Muscle layer of colon (tissue), 2 donors: Measurements from ENCODE around the gene KSR1.

ENCODE experiments used
- H3K27ac ChIP-seq: one replicate; pipeline ENCODE4 v1.7.0; 2013; ENCODE audit warnings: low read depth, mild to moderate bottlenecking, low read length, moderate library complexity
- H3K27me3 ChIP-seq, 2 donors: one replicate each; pipeline ENCODE4 v1.7.0; 2013; ENCODE audit warnings: low read length in 2 of 2, mild to moderate bottlenecking in 2 of 2; ENCODE audit not compliant: insufficient read depth in 2 of 2, control insufficient read depth in 1 of 2
- H3K36me3 ChIP-seq: one replicate; pipeline ENCODE4 v1.7.0; 2013; ENCODE audit warnings: mild to moderate bottlenecking, low read length; ENCODE audit not compliant: insufficient read depth
- H3K4me1 ChIP-seq: one replicate; pipeline ENCODE4 v1.7.0; 2013; ENCODE audit warnings: mild to moderate bottlenecking, low read length; ENCODE audit not compliant: insufficient read depth
- H3K4me3 ChIP-seq, 2 donors: one replicate each; pipeline ENCODE4 v1.7.0; 2013; ENCODE audit warnings: low read length in 2 of 2, low read depth in 1 of 2, mild to moderate bottlenecking in 1 of 2, moderate library complexity in 1 of 2
- H3K9ac ChIP-seq: one replicate; pipeline ENCODE4 v1.7.0; 2013; ENCODE audit warnings: low read length
- H3K9me3 ChIP-seq: one replicate; pipeline ENCODE4 v1.7.0; 2013; ENCODE audit warnings: mild to moderate bottlenecking, low read length
- donor health status: abdominal sarcoma.
- donor health status: Adenocarcinoma of cecum.

KSR1 gene

DNA sequence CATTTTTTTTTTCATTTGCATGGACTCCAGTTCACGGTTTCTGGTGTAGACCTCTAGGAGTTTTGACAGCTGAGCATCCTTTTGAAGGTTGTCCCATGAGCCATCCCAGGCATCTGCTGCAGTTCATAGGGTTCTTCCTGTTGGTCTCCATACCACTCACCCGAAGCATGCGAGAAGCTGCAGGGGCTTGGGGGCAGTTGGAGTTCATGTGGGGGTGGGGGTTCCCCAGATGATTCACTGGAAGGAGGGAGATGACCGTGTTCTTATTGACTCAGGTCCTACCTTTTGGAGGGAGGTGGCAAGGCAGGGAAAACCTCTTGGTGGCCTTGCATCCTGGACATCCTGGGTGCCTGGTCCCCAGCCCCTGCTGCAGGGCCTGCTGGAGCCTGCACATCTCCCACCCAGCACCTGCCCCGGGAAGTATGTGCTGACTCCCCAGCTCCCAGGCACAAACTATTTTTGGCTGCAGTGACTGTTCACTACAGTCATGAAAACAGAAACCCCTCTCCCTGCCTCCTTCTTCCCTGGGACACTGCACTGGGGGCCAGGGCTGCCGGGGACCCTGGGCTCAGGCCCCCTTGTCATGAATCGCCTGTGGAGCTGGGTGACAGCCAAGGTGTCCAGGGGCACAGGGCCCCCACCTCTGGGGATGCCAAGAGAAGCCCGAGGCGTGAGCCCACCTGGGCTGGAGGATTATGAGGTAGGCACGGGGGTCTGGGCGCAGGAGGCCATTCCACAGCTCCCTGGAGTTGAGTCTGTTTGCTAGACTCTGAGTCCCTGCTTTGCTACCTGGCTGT, 109.8 kb downstream of the KSR1 start:
- no peaks in the 10 kb centered on the region for H3K27me3 ChIP-seq
- no peaks in the 10 kb centered on the region for H3K9me3 ChIP-seq
- H3K4me3 ChIP-seq, result no peak overlapping the region
- H3K27ac ChIP-seq, result no peak overlapping the region
- no peak overlapping the region for H3K9ac ChIP-seq
- no peaks in the 10 kb centered on the region for H3K36me3 ChIP-seq
- H3K4me1 ChIP-seq, result no peaks in the 10 kb centered on the region

- Histone ChIP-seq H3K27ac (no peak overlapping the region), H3K36me3 (no peaks in the 10 kb centered on the region), H3K9me3 (no peaks in the 10 kb centered on the region), H3K4me3 (no peak overlapping the region), H3K4me1 (no peaks in the 10 kb centered on the region), H3K9ac (no peak overlapping the region), H3K27me3 (no peaks in the 10 kb centered on the region)
Measured at GRCh38 chr17:27566671-27567562, 110.7 kb downstream of the KSR1 start.

GRCh38 chr17:27567563-27567859, 111.3 kb downstream of the KSR1 start:
- Histone ChIP-seq H3K27me3 (no peaks in the 10 kb centered on the region), H3K36me3 (no peaks in the 10 kb centered on the region), H3K27ac (no peak overlapping the region), H3K4me3 (no peak overlapping the region), H3K9ac (no peak overlapping the region), H3K9me3 (no peaks in the 10 kb centered on the region), H3K4me1 (no peaks in the 10 kb centered on the region)

GRCh38 chr17:27568216-27568615, 112.0 kb downstream of the KSR1 start:
- Histone ChIP-seq H3K4me1 (no peaks in the 10 kb centered on the region), H3K4me3 (no peak overlapping the region), H3K27ac (no peak overlapping the region), H3K9me3 (no peaks in the 10 kb centered on the region), H3K27me3 (no peaks in the 10 kb centered on the region), H3K36me3 (no peaks in the 10 kb centered on the region), H3K9ac (no peak overlapping the region)

DNA sequence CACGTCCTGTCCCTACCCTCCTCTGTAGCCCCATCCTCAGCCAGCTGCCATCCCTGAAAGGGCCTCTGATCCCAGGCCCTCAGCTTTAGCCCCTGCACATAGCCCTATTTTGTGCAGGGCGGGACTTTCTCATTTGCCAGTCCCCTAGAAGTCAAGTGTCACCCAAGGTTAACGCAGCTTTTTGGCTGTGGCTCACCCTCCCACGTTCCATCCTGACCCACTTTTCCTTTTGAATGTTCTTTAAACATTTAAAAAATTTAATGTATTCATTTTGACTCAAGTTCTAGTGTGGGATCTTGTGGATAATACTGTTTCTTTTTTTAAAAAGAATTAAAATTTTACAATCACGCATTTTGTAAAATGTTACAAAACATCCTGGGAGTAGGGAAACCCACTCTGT, 112.6 kb downstream of the KSR1 start:
- Histone ChIP-seq H3K9me3 (no peaks in the 10 kb centered on the region), H3K27ac (no peak overlapping the region), H3K27me3 (no peaks in the 10 kb centered on the region), H3K36me3 (no peaks in the 10 kb centered on the region), H3K9ac (no peak overlapping the region), H3K4me1 (no peaks in the 10 kb centered on the region), H3K4me3 (no peak overlapping the region)

GRCh38 chr17:27569257-27569722, 113.0 kb downstream of the KSR1 start:
- Histone ChIP-seq H3K27me3 (no peaks in the 10 kb centered on the region), H3K9me3 (no peaks in the 10 kb centered on the region), H3K4me3 (no peak overlapping the region), H3K27ac (no peak overlapping the region), H3K4me1 (no peaks in the 10 kb centered on the region), H3K36me3 (no peaks in the 10 kb centered on the region), H3K9ac (no peak overlapping the region)

DNA sequence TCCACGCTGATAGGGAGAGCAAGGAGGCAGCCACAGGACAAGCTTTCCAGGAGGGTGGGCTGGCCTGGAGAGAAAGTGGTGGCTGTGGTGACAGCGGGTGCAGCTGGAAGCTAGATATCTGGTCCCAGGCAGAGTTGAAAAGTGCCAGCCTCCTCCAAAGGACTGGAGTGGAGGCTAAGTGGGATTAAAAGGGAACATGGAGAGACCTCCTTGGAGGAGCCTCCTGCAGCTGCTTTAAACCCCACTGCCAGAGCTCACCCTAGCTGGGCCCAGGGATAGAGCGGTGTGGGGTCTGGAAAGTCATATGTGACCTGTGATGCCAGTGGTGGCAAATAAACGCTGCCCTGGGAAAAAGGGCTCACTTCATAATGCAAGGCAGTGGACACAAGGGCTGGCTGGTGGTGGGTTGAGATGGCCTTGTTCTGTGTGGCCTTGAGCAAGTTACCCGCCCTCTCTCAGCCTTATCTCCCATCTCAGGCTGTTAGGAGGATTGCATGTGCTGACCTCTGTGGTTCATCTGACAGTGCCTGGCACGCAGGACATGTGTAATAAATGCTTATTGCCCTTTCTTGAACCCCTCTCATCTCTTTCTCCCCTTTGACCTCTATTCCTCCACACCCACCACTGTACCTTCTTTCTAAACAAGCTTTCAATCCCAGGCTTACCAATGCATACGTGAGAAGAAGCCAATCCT, 113.8 kb downstream of the KSR1 start:
- H3K9me3 ChIP-seq, result no peaks in the 10 kb centered on the region
- no peak overlapping the region for H3K4me3 ChIP-seq
- H3K27ac ChIP-seq, result no peak overlapping the region
- no peaks in the 10 kb centered on the region for H3K36me3 ChIP-seq
- H3K4me1 ChIP-seq, result no peaks in the 10 kb centered on the region
- H3K27me3 ChIP-seq, result no peaks in the 10 kb centered on the region
- H3K9ac ChIP-seq, result no peak overlapping the region

DNA sequence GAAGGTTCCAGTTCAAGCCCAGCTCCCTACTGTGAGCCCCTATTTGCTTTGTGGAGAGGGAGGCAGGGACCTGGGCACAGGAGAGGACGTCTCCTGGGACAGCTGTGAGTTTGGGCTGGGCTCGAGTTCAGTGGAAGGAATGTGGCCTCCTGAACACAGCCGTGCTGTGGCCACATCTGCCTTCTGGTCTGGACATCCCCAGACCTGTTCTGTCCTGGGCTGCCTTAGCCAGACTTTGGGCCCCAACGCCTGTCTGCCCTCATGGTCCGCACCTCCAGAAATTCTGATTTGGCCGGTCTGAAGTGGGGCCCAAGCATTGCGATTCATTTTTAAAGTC, 114.3 kb downstream of the KSR1 start:
- Histone ChIP-seq H3K4me3 (no peak overlapping the region), H3K9me3 (no peaks in the 10 kb centered on the region), H3K4me1 (no peaks in the 10 kb centered on the region), H3K27me3 (no peaks in the 10 kb centered on the region), H3K36me3 (no peaks in the 10 kb centered on the region), H3K27ac (no peak overlapping the region), H3K9ac (no peak overlapping the region)

DNA sequence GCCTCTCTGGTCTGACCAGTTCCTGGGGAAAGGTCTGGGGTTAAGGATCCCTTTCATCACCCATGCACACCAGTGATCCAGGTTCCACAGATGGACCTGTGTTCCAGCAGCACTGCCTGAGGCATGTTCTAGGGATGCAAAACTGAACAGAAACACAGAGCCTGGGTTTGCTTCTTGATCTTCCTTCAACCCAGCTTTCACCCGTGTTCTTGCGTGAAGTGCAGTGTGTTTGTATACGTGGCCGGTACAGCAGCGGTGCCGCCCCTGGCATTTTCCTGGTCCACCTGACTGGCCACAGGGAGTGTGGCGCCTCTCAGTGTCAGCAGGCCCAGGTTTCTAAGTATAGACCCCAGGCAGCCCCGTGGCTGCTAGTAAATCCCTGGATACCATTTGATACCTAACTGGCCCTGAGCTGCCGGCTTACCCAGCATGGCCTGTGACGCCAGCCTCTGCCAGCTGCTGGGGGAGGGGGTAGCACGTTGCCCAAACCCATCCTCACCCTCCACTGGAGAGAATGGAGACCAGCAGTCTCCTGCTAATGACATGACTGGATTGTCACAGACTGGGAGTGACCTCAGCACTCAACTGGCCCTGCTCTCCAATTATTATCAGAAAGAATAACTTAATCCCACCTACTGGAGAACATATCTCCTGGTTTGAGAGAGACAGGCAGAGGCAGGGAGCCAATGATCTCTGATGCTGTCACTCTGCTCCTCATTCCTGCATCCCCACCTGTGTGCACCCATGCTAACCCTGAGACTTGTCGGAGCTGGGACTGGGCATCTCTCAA, 115.5 kb downstream of the KSR1 start:
- H3K36me3 ChIP-seq, result no peaks in the 10 kb centered on the region
- H3K9me3 ChIP-seq, result no peaks in the 10 kb centered on the region
- H3K4me1 ChIP-seq, result peaks cover 3% of the 10 kb centered on the region
- no peak overlapping the region for H3K9ac ChIP-seq
- H3K4me3 ChIP-seq, result no peak overlapping the region
- H3K27ac ChIP-seq, result no peak overlapping the region
- H3K27me3 ChIP-seq, result no peaks in the 10 kb centered on the region

- no peaks in the 10 kb centered on the region for H3K9me3 ChIP-seq
- no peaks in the 10 kb centered on the region for H3K27me3 ChIP-seq
- no peak overlapping the region for H3K27ac ChIP-seq
- no peak overlapping the region for H3K4me3 ChIP-seq
- H3K9ac ChIP-seq, result no peak overlapping the region
- H3K36me3 ChIP-seq, result no peaks in the 10 kb centered on the region
- H3K4me1 ChIP-seq, result peaks cover 12% of the 10 kb centered on the region
Measured at GRCh38 chr17:27572665-27573064, 116.4 kb downstream of the KSR1 start.

DNA sequence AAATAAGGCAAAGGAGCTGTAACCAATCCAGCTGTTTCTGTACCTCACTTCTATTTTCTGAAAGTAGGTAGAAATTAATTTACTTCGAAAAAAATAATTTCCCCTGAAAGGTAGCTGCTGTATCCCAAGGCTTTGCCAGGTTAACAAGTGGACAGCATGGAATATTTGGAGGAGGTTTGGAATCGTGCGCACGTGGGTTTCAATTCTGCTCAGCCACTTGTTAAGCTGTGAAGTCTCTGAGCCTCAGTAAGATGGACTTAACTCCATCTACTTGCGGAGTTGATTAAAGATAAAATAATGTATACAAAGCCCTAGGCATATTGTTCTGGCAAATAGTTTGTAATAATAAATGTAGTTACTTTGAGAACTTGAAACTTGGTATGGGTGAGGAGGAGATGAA, 117.3 kb downstream of the KSR1 start:
- H3K9me3 ChIP-seq, result no peaks in the 10 kb centered on the region
- H3K36me3 ChIP-seq, result no peaks in the 10 kb centered on the region
- peaks cover 21% of the 10 kb centered on the region for H3K4me1 ChIP-seq
- H3K27ac ChIP-seq, result no peak overlapping the region
- no peak overlapping the region for H3K9ac ChIP-seq
- no peaks in the 10 kb centered on the region for H3K27me3 ChIP-seq
- H3K4me3 ChIP-seq, result no peak overlapping the region
